HG02759 (cell line): ENCODE measurements around the gene SLC8B1.

ENCODE experiments used
- ATAC-seq: cut with Tn5 transposase; IDR thresholded peaks from one replicate; pipeline ENCODE4 v1.9.1; 2021; ENCODE audit warnings: mild to moderate bottlenecking, moderate library complexity; ENCODE audit not compliant: unreplicated experiment

Gene SLC8B1

GRCh38 chr12:113325916-113326315 lies 9.0 kb downstream of the SLC8B1 start:
- no peak for ATAC-seq

GRCh38 chr12:113322343-113322742 lies 12.6 kb downstream of the SLC8B1 start:
- ATAC-seq, result no peak

GRCh38 chr12:113320401-113320800 lies 14.5 kb downstream of the SLC8B1 start:
- no peak for ATAC-seq

GRCh38 chr12:113318900-113319628 lies 15.8 kb downstream of the SLC8B1 start:
- no peak for ATAC-seq

- no peak for ATAC-seq
These were observed 16.8 kb downstream of the SLC8B1 start for GRCh38 chr12:113318046-113318656.

GRCh38 chr12:113317122-113317521 lies 17.8 kb downstream of the SLC8B1 start:
- no peak for ATAC-seq

- no peak for ATAC-seq
These were observed 18.8 kb downstream of the SLC8B1 start for GRCh38 chr12:113316155-113316554.

- no peak for ATAC-seq
These were observed 19.6 kb downstream of the SLC8B1 start for GRCh38 chr12:113315358-113315757.

GRCh38 chr12:113314121-113314529 lies 20.8 kb downstream of the SLC8B1 start:
- ATAC-seq, result no peak

GRCh38 chr12:113310489-113310888 lies 24.4 kb downstream of the SLC8B1 start:
- ATAC-seq, result no peak

GRCh38 chr12:113306382-113306781 lies 28.5 kb downstream of the SLC8B1 start:
- no peak for ATAC-seq

- no peak for ATAC-seq
These were observed 29.5 kb downstream of the SLC8B1 start for GRCh38 chr12:113305281-113305856.

GRCh38 chr12:113302886-113303640 lies 31.8 kb downstream of the SLC8B1 start:
- no peak for ATAC-seq

GRCh38 chr12:113302466-113302865 lies 32.4 kb downstream of the SLC8B1 start:
- ATAC-seq, result no peak

GRCh38 chr12:113301811-113302210 lies 33.1 kb downstream of the SLC8B1 start:
- no peak for ATAC-seq

GRCh38 chr12:113299619-113300237 lies 35.2 kb downstream of the SLC8B1 start:
- ATAC-seq, result no peak

GRCh38 chr12:113298861-113299545 lies 35.9 kb downstream of the SLC8B1 start:
- no peak for ATAC-seq

- no peak for ATAC-seq
These were observed 36.5 kb downstream of the SLC8B1 start for GRCh38 chr12:113298472-113298817.

- ATAC-seq, result no peak
These were observed 37.1 kb downstream of the SLC8B1 start for GRCh38 chr12:113297621-113298471.

GRCh38 chr12:113297214-113297587 lies 37.7 kb downstream of the SLC8B1 start:
- no peak for ATAC-seq
